ENCODE measurements around the gene HIGD1A.

HIGD1A gene

DNA sequence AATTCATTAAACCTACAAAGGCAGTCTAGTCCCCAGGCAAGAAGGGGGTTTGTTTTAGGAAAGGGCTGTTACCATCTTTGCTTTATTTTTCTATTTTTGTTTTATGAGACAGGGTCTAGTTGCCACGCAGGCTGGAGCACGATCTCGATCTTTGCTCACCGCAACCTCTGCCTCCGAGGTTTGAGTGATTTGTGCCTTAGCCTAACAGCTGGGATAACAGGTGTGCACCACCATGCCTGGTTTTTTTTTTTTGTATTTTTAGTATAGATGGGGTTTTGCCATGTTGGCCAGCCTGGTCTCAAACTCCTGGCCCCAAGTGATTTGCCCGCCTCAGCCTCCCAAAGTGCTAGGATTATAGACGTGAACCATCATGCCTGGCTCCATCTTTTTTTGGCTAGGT, 4.9 kb downstream of the HIGD1A start:
- no peak for DNase-seq

DNA sequence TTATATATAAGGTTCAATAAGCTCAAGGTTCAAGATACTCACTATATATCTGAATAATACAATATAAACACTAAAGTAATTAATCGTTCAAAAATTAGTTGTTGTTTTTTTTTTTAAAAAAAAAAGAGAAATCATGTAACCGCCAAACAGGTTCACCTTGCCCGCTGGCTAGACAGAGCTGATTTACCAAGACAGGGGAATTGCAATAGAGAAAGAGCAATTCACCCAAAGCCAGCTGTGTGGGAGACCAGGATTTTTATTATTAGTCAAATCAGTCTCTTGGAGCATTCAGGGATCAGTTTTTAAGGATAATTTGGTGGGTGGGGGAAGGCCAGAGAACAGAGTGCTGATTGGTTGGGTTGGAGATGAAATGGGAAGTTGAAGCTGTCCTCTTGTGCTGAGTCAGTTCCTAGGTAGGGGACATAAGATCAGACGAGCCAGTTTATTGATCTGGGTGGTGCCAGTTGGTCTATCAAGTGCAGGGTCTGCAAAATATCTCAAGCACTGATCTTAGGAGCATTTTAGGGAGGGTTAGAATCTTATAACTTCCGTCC, 7.9 kb downstream of the HIGD1A start:
- DNase-seq = no peak

DNA sequence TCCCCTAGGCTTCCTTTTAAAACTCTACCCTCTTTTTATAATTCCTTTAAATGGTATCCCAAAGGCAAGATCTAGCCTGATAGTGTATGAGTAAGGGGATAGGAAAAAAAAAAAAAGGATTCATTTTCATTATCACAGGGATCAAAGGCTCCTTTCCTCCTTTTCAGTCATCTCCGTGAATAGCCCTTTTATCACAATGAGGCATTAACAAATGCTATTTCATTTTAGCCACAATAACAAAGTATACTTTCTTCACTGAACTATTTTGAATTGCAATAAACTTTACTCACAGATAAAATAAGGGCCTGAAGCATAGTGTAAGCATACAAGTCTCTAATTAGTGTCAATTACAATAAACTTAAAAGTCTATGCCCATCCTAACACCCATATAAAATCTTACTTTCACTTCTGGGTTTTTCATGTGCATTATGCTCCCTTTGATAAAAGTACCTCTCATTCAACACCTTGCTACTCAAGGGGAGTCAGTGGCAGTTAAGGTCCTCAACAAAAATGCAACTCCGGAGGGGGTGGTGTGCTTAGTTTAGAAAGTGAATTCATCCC, 8.6 kb downstream of the HIGD1A start:
- DNase-seq = no peak

DNA sequence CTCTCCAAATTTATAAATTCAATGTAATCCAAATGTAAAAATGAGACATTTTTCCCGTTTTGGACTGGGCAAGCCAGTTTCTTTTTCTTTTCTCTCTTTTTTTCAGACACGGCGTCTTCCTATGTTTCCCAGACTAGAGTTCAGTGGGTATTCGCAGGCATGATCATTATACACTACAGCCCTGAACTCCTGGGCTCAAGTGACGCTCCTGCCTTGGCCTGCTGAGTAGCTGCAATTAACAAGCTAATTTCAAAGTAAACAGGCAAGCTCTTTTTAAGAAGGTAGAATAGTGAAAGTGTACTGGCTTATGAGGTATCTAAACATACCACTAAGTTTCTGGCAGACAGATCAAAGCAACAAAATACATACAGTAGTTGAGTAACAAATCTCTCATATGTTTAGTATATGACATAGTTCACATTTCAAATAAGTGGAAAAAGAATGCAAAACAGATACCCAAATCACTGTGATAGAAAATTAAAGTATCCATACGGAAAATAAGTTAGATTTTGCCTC, 13.5 kb downstream of the HIGD1A start:
- DNase-seq = no peak

DNA sequence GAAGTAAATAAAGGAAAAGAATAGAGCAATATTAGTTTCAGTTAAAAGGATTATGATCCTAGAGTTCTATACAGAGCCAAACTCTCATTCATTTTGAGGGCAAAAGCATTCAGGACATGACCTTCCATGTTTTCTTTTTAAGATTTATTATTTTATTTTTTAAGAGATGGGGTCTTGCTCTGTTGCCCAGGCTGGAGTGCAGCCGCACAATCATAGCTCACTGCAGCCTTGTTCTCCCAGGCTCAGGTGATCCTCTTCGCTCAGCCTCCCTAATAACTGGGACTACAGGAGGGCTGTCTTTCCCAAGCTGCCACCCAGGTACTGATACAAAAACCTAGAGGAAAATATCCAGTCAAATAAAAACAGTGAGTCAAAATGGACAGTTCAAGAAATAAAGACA, 17.7 kb downstream of the HIGD1A start:
- no peak for DNase-seq

DNA sequence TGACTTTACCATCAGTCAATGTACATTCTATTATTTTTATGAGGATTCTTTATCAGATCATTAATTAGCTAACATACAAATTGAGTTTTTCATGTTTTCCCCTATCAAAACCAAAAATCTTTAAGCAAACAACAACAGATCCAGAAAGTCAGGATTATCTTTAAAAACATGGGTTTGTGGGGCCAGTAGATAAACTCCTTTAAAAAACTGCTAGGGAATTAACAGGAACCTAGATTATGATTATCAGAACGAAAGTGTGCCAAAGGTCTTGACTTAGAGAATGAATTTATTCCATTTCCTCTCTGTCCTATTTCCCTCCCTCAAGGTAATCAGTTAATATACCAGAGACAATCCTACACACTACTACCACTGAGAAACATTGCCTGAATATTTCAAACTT, 18.1 kb downstream of the HIGD1A start:
- DNase-seq = no peak

DNA sequence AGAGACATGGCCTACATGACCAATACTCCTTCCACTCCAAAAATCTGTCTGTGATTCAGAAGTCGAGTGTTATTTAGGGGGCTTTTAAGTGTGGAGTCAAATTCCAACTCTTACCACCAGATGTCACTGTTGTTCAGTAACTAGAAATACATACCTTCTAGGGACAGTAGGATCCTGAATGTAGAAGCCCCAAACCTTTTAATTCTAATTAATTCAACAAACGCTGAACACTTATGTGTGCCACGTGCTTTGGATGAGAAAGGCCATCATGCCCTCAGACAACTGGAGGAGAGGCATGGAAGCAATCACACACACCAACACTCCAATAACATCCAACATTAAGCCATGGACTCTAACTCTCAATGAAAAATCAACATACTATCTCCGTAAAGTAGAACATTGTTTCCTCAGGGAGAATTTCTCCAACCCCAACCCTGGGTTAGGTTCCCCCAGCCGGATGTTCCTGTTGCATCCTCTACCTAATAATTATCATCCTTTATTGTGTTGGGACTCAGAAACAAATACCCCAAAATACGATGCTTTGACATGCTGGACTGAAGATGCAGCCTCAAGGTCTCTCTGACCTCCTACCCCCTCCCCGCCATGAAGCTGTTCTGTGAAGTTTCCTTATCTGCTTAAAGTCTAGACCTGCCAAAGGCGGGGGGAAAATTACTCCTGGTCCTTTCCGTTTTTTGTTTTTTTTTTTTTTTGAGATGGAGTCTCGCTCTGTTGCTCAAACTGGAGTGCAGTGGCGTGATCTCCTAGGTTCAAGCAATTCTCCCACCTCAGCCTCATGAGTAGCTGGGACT, 23.2 kb downstream of the HIGD1A start:
- DNase-seq = no peak

DNA sequence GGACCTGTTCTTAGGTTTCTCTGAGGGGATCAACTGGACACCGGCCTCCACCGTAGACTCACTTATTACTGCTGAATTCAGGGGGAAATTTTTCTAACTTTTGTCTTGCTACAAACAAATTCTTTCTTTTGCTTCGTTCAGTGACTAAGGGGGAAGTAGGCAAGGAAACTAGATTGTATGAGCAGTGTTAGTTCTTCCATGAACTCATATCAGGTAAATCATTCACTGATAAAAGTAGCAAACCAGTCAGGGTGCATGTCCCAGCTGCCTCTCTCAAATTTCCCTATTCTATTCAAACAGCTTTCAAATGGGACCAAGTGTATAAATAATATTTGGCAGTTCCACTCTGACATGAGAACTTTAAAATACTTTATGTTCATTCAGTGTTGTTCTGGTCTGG, 23.9 kb downstream of the HIGD1A start:
- no peak for DNase-seq

DNA sequence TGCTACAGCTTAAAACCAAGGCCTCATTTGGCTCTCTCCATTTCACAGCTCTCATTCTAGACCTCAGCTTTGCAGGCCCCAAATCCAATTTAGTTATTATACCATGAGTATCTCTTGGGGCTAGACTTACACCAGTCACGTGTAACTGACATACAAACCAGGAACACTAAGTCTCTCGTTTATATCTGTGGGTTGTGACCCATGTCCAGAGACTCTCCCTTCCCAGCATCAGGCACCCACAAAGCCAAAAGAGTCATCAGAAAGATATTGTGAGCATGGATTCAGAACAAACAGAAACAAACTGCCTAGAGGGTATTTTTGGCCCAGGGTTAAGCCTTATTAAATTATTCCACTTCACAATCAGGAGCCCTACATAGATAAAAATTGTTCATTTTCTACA, 25.6 kb downstream of the HIGD1A start:
- no peak for DNase-seq

DNA sequence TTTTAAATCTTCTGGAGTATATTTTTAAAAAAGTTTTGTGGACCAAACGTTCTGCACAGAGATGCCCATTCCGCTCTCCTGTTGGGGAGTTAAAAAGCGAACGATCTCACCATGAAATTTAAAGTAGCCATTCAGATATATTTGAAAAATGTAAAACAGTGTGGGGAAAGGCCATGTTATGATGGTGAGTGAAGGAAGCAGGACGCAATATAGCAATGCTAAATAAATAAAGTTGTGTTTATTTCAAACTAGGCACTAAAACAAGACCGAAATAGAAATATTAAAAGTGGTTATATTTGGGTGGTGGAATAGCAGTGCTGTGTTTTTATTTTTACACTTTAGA, 30.9 kb downstream of the HIGD1A start:
- DNase-seq = no peak

DNA sequence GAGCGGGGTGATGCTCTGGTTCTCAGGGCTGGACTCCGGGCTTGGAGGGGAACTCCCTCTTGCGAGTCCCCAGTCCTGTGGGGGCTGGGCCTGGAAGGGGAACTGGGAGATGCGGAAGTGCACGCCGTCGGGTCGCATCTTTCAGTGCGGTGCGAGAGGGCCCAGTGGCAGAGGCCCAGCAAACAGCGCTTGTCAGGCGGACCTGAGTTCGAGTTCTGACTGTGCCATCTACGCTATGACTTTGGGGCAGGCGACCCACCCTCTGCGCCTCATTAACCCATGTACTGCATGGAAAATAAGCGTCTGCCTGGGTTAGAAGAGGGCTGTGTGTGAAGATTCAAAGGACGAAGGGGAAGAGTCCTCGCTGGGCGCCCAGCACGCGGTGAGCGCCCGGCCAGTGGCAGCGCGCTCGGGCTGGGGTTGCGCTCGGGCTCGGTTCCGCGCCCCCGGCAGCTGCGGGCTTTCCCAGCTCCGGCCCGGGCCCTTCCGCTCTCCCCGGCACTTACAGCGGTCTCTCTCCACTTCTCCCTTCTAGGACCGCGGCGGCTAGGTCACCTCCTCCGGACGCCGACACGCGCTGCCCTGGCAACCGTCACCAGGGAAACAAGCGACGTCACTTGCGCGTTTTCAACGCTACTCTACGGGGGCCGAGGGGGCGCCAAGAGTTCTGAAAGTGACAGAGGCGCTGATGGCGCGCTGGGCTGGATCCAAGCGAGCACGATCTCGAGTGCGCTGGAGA, 31.5 kb downstream of the HIGD1A start, which contains the start of gene CCDC13:
TSS of gene CCDC13 (minus strand) at position 584 of the 739 bp plus-strand sequence. CDS start 14,908 bp downstream, outside the sequence.
- DNase-seq = peak; percentile 94

DNA sequence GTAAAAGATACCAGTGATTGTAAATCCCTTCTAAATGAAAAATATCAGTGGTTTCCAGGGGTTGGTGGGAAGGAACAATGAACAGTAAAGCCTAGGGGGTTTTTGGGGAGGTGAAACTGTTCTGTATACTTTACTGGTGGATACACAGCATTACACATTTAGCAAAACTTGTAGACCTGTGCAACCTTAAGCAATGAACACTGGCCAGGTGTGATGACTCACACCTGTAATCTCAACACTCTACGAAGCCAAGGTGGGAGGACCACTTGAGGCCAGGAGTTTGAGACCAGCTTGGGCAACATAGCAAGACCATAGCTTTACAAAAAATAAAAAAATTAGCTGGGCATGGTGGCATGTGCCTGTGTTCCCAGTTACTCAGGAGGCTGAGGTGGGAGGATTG, 33.0 kb downstream of the HIGD1A start:
- no peak for DNase-seq

DNA sequence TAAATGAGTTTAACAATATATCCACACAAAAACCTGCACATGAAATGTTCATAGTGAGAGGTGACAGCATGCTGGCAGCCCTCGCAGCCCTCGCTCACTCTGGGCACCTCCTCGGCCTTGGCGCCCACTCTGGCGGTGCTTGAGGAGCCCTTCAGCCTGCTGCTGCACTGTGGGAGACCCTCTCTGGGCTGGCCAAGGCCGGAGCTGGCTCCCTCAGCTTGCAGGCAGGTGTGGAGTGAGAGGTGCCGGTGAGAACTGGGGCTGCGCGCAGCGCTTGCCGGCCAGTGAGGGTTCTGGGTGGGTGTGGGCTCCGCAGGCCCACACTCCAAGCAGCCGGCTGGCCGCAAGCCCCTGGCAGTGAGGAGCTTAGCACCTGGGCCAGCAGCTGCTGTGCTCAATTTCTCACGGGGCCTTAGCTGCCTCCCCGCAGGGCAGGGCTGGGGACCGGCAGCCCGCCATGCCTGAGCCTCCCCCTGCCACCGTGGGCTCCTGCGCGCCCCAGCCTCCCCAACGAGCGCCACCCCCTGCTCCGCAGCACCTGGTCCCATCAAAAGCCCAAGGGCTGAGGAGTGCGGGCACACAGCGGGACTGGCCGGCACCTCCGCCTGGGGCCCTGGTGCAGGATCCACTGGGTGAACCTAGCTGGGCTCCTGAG, 34.7 kb downstream of the HIGD1A start:
- DNase-seq = no peak

DNA sequence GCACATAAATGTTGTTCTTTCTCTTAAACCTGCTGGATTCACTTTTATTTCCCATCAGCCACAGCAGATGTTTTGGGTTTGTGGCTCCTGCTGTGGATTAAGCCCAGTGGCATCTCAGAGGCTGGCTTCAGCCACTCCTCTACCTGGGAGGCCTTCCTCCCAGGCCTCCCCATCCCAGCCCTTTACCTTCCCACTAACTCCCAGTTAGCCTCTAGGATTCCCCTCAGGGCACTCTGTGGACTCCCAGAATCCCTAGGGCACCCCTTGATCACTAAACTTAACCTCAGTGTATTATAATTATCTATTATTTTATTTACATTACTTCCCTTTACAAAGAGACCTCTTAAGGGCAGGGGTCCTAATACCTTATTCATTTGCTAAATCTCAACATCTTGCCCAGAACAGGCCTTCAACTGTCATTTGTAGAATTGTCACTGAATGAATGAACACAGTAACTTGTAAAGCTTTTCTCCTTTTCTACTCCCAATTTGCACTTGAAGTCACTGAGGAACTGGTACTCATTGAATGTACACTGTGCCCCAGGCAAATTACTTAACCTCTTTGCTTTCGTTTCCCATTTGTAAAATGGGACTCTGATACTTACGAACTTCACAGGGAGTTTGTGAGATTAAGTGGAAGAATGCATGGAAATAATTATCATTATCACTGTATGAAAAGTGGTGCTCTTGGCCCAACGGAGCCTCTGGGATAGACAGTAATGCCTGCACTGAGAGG, 39.6 kb downstream of the HIGD1A start:
- no peak for DNase-seq

DNA sequence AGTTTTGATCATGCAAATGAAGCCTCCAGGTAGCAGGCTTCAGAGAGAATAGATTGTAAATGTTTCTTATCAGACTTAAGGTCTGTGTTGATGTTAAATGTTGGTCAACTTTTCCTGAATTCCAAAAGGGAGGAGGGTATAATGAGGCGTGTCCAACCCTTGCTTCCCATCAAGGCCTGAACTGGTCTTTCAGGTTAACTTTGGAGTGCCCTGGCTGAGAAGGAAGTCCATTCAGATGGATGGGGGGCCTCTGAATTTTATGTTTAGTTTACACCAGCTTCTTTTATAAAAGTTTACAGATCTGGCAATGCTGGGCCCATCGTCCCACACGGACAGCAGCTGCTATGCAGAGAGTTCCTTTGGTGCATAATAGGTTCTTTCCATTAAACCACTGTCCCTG, 40.2 kb downstream of the HIGD1A start:
- no peak for DNase-seq

DNA sequence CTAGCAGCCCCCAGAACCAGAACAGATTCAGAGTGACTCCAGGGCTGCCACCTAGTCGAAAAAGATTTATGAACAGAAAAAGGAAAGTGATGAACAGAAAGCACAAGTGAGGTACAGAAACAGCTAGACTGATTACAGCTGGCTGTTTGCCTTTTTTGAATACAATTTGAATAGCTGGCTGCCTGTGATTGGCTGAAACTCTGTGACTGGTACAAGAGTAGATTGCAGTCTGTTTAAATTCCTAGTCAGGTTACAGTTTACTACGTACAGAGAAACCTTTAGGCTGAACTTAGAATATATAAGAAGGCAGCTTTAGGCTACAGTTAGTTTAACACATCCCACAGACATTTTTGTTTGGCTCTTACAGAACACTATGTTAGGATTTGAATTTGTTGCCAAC, 41.3 kb downstream of the HIGD1A start:
- no peak for DNase-seq

DNA sequence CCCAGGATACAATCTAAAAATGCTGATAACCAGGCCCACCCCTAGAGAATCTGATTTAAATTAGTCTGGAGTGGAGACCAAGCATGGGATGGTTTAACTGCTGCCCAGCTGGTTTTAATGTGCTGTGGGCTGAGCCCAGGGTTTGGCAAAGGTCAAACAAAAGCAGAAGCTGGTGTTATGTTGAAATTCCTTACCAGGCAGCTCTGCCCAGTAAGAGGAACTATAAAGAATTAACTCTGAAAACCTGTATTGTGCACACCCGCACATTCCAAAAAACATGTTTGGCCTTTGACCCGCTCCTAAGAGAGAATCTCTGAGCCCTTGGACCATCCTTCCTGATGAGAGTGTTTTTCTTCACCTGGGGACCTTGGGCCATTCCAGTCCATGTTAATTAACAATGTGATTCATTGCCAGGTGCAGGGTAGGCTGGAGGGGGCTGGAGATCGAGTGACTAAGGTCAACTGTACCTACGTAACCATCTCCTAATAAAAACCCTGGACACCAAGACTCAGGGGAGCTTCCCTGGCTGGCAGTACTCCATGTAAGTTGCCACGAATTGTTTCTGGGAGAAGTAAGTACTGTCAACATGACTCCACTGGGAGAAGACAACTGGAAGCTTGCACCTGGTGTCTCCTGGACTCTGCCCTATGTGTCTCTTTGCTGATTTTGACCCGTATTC, 42.1 kb downstream of the HIGD1A start:
- DNase-seq = no peak

DNA sequence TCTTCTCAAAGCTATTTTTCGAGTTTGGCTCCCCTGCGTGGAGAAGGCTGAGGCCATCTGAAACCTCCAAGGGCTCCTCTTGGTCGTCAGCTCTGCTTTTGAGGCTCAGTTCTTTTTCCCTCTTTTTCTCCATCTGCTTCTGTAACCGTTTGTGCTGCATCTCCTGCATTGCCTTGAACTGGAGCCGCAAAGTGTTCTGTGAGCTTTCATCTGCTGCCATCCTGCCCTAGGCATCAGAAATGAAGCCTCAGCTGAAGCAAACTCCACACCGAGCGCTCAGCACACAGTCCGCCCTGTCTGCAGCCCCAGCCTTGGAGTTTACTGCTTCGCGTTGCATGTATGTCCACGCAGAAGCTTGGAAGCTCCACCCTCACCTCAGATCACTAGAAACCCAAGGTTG, 46.2 kb downstream of the HIGD1A start:
- no peak for DNase-seq

DNA sequence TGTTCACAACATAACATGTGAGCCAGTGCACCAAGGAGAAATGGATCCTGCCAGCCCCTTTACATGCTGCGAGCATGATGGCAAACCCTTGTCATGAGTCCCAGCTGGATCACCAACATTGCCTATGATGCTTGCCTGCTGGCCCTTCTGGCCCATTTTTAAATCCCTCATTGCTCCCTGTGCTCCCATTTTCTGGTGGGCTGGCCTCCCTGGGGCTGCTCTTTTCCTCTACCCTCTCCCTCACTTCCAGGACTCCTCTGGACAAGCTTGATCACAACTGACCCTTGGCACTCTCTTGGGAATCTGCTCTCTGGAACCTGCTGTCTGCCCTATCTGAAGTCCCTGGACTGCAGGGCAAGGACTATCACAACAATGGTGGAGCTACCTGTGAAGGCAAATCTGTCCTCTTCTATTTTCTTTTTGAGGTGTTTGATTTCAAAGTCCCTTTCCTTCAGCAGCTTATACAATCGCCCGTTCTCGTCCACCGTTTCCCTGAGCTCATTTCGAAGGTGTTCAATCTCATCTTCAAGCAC, 47.5 kb downstream of the HIGD1A start:
- DNase-seq = no peak

DNA sequence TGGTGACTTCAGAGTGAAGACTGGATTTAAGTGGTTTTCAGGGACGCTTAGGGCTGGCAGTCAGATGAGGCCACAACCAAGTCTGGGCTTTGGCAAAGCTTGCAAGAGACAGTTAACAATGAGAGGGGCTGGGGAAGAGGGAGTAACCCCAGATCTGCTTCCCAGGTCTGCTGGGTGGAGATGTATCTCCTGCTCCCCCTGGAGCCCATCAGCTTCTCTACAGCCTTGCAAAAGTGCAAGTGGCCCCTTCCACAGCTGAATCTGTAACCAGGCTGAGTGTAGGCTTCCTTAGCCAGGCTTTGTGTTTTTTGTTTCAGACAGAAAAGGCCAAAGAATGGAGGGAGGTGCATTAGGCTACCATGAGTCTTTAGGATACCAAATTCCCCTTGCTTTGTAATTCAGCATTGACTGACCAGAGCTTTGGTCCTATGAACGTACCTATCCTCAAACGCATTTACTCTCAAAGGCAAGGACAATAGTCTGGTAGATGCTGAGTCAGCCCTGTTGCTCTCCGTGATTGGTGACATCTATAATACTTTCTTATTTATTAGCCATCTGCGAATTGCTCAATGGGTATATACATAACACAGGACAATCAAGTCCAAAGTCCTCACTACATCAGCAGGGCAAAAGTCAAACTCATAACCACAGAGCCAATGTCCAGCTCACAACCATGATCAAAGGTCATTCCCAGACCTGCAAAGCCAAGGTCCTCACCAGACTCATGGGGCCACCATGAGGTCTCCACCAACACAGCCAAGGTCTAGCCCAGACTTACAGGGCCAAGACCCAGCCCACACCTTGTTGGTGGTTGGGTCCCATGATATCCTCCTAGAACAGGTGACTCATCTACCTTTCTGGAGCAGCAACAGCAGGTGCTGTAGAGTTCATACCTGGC, 48.4 kb downstream of the HIGD1A start:
- DNase-seq = no peak
